Suprapubic skin (tissue), 3 donors: ENCODE data around the gene SMARCD3.

Experiments
- POLR2A ChIP-seq, 2 donors: fragments of 450-650 bp; IDR thresholded peaks; one replicate each; pipeline ENCODE4 v1.6.1; 2017; ENCODE audit warnings: antibody characterized with exemption in 2 of 2, mild to moderate bottlenecking in 2 of 2, moderate library complexity in 2 of 2
- TF ChIP-seq, protein P1 (sequence below), 2 donors: fragments of 200-600 bp in 1 of 2; fragments of 450-650 bp in 1 of 2; sonication (generic) in 1 of 2; IDR thresholded peaks; one replicate each; pipeline ENCODE4 v1.5.1; 2016 to 2019; ENCODE audit warnings: antibody characterized with exemption in 2 of 2, mild to moderate bottlenecking in 1 of 2, moderate library complexity in 1 of 2

DNA sequence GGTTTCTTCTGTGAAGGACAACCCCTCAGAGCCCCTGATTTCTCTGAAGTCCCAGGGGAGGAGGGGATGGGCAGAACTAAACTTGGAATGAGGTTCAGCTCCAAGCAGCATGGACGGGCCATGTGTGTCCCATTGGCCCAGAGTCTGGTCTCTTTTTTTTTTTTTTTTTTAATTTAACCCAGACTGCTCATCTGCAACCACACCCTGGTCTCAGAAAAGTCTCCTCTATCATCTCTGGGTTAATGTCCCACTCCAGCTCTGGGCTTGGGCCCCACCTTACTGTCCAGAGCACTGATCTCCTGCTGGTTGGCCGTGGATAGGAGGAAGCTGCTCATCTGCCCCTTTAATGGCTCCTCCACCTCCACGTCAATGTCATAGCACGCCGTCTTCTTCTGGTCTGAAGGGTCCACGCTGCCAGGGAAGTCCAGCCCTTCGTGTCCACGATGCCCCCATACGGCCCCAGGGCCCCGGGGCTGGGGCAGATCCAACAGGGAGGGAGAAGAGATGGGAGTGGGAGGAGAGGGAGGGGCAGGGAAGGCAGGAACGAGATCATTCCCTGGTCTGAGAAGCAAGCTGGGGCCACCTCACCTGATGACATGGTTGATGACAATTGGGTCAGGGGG, 8.5 kb downstream of the SMARCD3 start:
- TF ChIP-seq, protein P1, sequence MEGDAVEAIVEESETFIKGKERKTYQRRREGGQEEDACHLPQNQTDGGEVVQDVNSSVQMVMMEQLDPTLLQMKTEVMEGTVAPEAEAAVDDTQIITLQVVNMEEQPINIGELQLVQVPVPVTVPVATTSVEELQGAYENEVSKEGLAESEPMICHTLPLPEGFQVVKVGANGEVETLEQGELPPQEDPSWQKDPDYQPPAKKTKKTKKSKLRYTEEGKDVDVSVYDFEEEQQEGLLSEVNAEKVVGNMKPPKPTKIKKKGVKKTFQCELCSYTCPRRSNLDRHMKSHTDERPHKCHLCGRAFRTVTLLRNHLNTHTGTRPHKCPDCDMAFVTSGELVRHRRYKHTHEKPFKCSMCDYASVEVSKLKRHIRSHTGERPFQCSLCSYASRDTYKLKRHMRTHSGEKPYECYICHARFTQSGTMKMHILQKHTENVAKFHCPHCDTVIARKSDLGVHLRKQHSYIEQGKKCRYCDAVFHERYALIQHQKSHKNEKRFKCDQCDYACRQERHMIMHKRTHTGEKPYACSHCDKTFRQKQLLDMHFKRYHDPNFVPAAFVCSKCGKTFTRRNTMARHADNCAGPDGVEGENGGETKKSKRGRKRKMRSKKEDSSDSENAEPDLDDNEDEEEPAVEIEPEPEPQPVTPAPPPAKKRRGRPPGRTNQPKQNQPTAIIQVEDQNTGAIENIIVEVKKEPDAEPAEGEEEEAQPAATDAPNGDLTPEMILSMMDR (IDR thresholded peaks at IDR 0.05): no peak
- no peak for TF ChIP-seq POLR2A (IDR thresholded peaks at IDR 0.05)
